Retinal pigment epithelial cell (primary cell): ENCODE measurements around the gene PDE4B.

Experiments
- DNase-seq: peaks from one replicate; pipeline ENCODE4 v3.0.0-alpha.2; 2010; ENCODE audit warnings: low read depth
- H3K4me3 ChIP-seq: 2 replicates; pipeline ENCODE4 v1.5.1; 2011; ENCODE audit warnings: mild to moderate bottlenecking, low read length, control low read depth, moderate library complexity
- TF ChIP-seq, protein P1 (sequence below): conservative IDR thresholded peaks from 2 replicates; pipeline ENCODE4 v1.5.1; 2011; ENCODE audit warnings: low read depth, low read length, control low read depth, inconsistent platforms

Gene PDE4B

DNA sequence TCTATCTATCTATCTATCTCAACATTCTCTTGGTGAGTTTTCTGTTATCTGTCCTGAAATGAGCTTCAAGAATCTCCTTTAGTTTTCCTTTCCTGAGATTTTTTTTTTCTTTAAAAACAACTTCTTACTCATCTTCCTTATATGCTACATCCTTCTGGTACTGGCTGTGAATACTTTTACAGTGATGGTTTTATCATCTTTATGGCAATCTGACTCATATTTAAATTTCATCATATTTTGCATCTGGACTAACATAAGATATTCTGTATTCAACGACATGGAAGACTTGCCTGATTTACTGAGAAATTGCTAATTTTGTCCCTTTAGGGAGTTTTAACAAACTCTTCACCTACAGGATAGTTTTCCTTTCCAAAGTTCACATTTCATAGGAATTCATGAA lies 33.0 kb downstream of the PDE4B start:
- DNase-seq, result no peak
- H3K4me3 ChIP-seq, result no peak overlapping the region
- TF ChIP-seq, protein P1, sequence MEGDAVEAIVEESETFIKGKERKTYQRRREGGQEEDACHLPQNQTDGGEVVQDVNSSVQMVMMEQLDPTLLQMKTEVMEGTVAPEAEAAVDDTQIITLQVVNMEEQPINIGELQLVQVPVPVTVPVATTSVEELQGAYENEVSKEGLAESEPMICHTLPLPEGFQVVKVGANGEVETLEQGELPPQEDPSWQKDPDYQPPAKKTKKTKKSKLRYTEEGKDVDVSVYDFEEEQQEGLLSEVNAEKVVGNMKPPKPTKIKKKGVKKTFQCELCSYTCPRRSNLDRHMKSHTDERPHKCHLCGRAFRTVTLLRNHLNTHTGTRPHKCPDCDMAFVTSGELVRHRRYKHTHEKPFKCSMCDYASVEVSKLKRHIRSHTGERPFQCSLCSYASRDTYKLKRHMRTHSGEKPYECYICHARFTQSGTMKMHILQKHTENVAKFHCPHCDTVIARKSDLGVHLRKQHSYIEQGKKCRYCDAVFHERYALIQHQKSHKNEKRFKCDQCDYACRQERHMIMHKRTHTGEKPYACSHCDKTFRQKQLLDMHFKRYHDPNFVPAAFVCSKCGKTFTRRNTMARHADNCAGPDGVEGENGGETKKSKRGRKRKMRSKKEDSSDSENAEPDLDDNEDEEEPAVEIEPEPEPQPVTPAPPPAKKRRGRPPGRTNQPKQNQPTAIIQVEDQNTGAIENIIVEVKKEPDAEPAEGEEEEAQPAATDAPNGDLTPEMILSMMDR, result no peak

DNA sequence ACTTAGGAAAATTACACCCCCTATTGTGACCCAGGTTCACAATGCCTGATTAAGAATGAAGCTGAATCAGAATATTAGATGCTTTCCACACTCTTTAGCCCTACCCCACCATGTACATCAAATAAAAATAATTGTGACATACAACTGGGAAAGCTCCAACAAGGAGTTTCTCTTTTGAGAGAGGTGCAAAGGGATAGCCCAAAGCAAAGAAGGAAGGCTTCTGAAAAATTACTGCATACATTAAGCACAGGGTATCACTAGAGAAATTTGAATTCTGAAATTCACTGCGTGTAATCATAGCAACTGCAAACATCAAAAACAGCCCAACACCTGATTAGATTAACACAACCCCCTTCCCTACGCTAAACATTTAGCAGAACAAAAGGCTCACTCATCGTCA lies 34.1 kb downstream of the PDE4B start:
- H3K4me3 ChIP-seq, result no peak overlapping the region
- TF ChIP-seq, protein P1, result no peak
- no peak for DNase-seq

DNA sequence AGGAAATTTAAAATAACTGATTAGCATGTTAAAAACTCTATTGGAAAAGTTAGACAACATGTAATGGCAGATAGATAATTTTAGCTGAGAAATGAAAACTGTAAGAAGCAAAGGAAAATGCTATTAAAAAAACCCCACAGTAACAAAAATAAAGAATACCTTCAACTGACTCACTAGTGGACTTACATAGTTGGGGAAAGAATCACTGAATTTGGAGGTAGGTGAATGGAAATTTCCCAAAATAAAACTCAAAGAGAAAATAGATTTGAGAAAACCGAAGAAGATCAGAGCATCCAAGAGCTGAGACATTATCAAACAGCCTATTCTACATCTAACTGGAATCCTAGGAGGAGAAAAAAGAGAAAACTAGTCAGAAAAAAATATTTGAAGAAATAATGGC lies 34.7 kb downstream of the PDE4B start:
- DNase-seq, result no peak
- TF ChIP-seq, protein P1, result no peak
- H3K4me3 ChIP-seq, result no peak overlapping the region

DNA sequence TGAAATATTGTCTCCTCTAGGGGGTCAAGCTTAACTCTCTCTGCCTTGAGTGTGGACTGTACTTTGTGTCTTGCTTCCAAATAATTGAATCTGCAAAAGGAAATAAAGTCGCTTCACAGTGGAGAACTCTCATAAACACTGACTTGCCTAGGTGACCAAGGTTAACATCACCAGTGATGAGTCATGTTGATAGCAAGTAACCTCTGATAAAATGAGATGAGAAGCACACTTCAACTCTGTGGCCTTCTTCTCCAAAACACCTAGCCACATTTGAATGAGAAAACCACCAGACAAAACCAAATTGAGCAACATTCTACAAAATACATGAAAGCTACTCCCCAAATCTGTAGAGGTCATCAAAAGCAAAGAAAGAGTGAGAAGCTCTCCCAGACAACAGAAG lies 37.6 kb downstream of the PDE4B start:
- TF ChIP-seq, protein P1, result no peak
- no peak overlapping the region for H3K4me3 ChIP-seq
- DNase-seq, result no peak

DNA sequence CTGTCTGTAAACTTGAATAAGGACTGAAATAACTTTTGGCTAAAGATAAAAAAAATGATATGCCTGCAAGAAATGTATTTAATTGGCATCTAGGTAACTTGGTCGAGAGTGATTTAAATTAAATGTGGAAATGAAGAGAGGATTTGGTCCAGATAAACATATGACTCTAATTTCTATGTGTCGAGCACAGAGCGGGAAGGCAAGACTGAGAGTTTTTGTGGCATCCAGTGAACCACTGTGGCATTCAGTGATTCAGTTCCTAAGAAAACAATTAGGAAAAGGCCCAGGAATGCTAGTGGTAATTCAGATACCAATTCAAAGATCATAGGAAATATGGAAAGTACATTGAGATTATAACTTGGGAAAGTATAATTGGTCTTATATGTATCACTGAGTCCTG lies 39.6 kb downstream of the PDE4B start:
- TF ChIP-seq, protein P1, result no peak
- DNase-seq, result no peak
- H3K4me3 ChIP-seq, result no peak overlapping the region

DNA sequence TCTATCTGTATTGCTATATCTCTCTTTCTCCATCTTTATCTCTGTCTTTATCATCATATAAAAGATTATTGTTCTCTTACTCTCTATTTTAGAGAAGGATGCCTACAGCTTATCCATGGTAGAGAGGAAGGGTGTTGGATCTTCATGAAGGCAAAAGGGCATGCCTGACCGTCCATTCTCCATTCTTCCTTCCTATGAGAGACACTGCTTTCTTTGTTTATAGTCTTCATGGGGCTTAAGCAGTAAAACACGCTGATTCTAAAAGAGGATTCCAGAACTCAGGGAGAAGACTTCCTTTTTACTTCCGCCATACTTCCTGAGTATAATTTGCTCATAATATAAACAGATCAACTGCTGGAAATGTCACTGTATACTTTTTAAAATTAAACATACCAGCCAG lies 44.0 kb downstream of the PDE4B start:
- TF ChIP-seq, protein P1, result no peak
- no peak for DNase-seq
- H3K4me3 ChIP-seq, result no peak overlapping the region

DNA sequence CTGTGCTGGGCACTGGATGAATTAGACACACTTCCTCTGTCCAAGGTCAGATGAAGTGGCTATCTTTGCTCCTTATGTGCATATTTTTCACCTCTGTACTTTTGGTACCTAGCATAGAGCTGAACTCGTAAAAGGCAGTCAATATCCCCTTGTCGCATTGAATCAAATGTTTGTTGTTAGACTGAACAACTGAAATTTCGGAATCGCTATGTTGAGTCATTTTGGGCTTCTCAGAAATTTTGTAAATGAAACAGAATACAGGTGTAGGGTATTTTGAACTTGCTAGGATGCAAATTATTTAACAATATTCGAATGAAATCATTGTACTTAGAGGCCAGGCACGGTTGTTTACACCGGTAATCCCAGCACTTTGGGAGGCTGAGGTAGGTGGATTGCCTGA lies 48.0 kb downstream of the PDE4B start:
- DNase-seq, result no peak
- TF ChIP-seq, protein P1, result no peak
- H3K4me3 ChIP-seq, result no peak overlapping the region
